Measurements from ENCODE around the gene FAM3B. TPM values are rescaled to one million over a fixed set of nuclear protein-coding genes. Genes with fewer than 3 reads are reported as not detected.
A peak's percentile ranks its signal among the peaks of the same experiment; 100 is the strongest.

Gene FAM3B
- total RNA-seq, 1 donor from 2014 or later, result 0.91 TPM

GRCh38 chr21:41388259-41388658, 71.7 kb downstream of the FAM3B start:
- ATAC-seq (no peak), DNase-seq (ENCODE audit: low spot score) (no peak)

GRCh38 chr21:41390043-41390639, 73.5 kb downstream of the FAM3B start:
- no peak for DNase-seq (ENCODE audit: low spot score)

GRCh38 chr21:41393876-41394465, 77.4 kb downstream of the FAM3B start:
- ATAC-seq (no peak), DNase-seq (ENCODE audit: low spot score) (no peak)

More at GRCh38 chr21:41390043-41390639, 73.5 kb downstream of the FAM3B start:
- ATAC-seq, result no peak

- peak; percentile 55 for ATAC-seq
- DNase-seq (ENCODE audit: low spot score), result no peak
Measured at GRCh38 chr21:41396558-41397075, 80.0 kb downstream of the FAM3B start.

GRCh38 chr21:41397471-41397891, 80.9 kb downstream of the FAM3B start:
- ATAC-seq, result no peak

GRCh38 chr21:41398251-41398650, 81.7 kb downstream of the FAM3B start:
- DNase-seq (ENCODE audit: low spot score) (no peak), ATAC-seq (no peak)

More at GRCh38 chr21:41397471-41397891, 80.9 kb downstream of the FAM3B start:
- no peak for DNase-seq (ENCODE audit: low spot score)

GRCh38 chr21:41398831-41399230, 82.2 kb downstream of the FAM3B start:
- no peak for ATAC-seq
- DNase-seq (ENCODE audit: low spot score), result no peak

GRCh38 chr21:41399246-41399800, 82.7 kb downstream of the FAM3B start:
- ATAC-seq (no peak), DNase-seq (ENCODE audit: low spot score) (no peak)

GRCh38 chr21:41402231-41402630, 85.6 kb downstream of the FAM3B start:
- ATAC-seq, result no peak
- no peak for DNase-seq (ENCODE audit: low spot score)

GRCh38 chr21:41402796-41403195, 86.2 kb downstream of the FAM3B start:
- ATAC-seq (no peak), DNase-seq (ENCODE audit: low spot score) (no peak)

GRCh38 chr21:41403331-41403730, 86.7 kb downstream of the FAM3B start:
- ATAC-seq, result no peak
- no peak for DNase-seq (ENCODE audit: low spot score)

- DNase-seq (ENCODE audit: low spot score), result no peak
Measured at GRCh38 chr21:41403966-41404365, 87.4 kb downstream of the FAM3B start.

GRCh38 chr21:41405321-41405720, 88.7 kb downstream of the FAM3B start:
- ATAC-seq (no peak), DNase-seq (ENCODE audit: low spot score) (no peak)

More at GRCh38 chr21:41403966-41404365, 87.4 kb downstream of the FAM3B start:
- no peak for ATAC-seq

- DNase-seq (ENCODE audit: low spot score) (no peak), ATAC-seq (peak; percentile 41)
Measured at GRCh38 chr21:41406340-41406739, 89.7 kb downstream of the FAM3B start.

Other genes starting within 250 kb of the FAM3B start
- gene BACE2, start 148.6 kb upstream of the FAM3B start, total RNA-seq, result 4.1 TPM
- 0.75 TPM for gene MX2, start 45.2 kb downstream of the FAM3B start, total RNA-seq
- 8.5 TPM for gene MX1, start 109.4 kb downstream of the FAM3B start, total RNA-seq
- 21.5 TPM for gene TMPRSS2, start 191.4 kb downstream of the FAM3B start, total RNA-seq